ENCODE results near the gene KIAA0232. TPM values are rescaled to one million over a fixed set of nuclear protein-coding genes. Genes with fewer than 3 reads are reported as not detected.

Gene KIAA0232
- total and polyA plus RNA-seq, 2 experiments from 2014 or later: 27.4 to 28.7 TPM

GRCh38 chr4:6748286-6748685 lies 34.2 kb upstream of the KIAA0232 start:
- H3K27ac ChIP-seq: no peak overlapping the region
- peaks cover 4% of the 10 kb centered on the region for H3K4me1 ChIP-seq (ENCODE audit: low read depth)
- no peak for DNase-seq (ENCODE audit: low read depth in 1 of 2, low spot score in 1 of 2)
- no peak for TF ChIP-seq CTCF (IDR thresholded peaks at IDR 0.05; ENCODE audit: low read depth, low read length)
- H3K36me3 ChIP-seq: no peaks in the 10 kb centered on the region
- no peaks in the 10 kb centered on the region for H3K9me3 ChIP-seq (ENCODE audit: low read depth)
- H3K4me3 ChIP-seq: no peak overlapping the region
- H3K27me3 ChIP-seq: no peaks in the 10 kb centered on the region

- Histone ChIP-seq H3K4me1 (ENCODE audit: low read depth) (peaks cover 6% of the 10 kb centered on the region), H3K27me3 (no peaks in the 10 kb centered on the region)
- DNase-seq (ENCODE audit: low read depth in 1 of 2, low spot score in 1 of 2): peak in 1 of 2 donors; percentile 19
Observed at GRCh38 chr4:6749340-6750171, 33.0 kb upstream of the KIAA0232 start.

GRCh38 chr4:6750286-6751221 lies 32.0 kb upstream of the KIAA0232 start:
- no peaks in the 10 kb centered on the region for H3K27me3 ChIP-seq
- no peak for TF ChIP-seq CTCF (IDR thresholded peaks at IDR 0.05; ENCODE audit: low read depth, low read length)
- no peak for DNase-seq (ENCODE audit: low read depth in 1 of 2, low spot score in 1 of 2)
- H3K4me3 ChIP-seq: no peak overlapping the region
- peaks cover 6% of the 10 kb centered on the region for H3K4me1 ChIP-seq (ENCODE audit: low read depth)
- no peaks in the 10 kb centered on the region for H3K9me3 ChIP-seq (ENCODE audit: low read depth)
- H3K36me3 ChIP-seq: no peaks in the 10 kb centered on the region
- H3K27ac ChIP-seq: no peak overlapping the region

More at GRCh38 chr4:6749340-6750171, 33.0 kb upstream of the KIAA0232 start:
- H3K36me3 ChIP-seq: no peaks in the 10 kb centered on the region
- no peak overlapping the region for H3K27ac ChIP-seq
- no peak overlapping the region for H3K4me3 ChIP-seq
- TF ChIP-seq CTCF (IDR thresholded peaks at IDR 0.05; ENCODE audit: low read depth, low read length): no peak
- no peaks in the 10 kb centered on the region for H3K9me3 ChIP-seq (ENCODE audit: low read depth)

- no peak for TF ChIP-seq CTCF (IDR thresholded peaks at IDR 0.05; ENCODE audit: low read depth, low read length)
- no peak for DNase-seq (ENCODE audit: low read depth in 1 of 2, low spot score in 1 of 2)
Observed at GRCh38 chr4:6751611-6752485, 30.7 kb upstream of the KIAA0232 start.

GRCh38 chr4:6752486-6752829 lies 30.1 kb upstream of the KIAA0232 start:
- H3K4me1 ChIP-seq (ENCODE audit: low read depth): peaks cover 6% of the 10 kb centered on the region
- H3K4me3 ChIP-seq: no peak overlapping the region
- no peak overlapping the region for H3K27ac ChIP-seq
- H3K36me3 ChIP-seq: no peaks in the 10 kb centered on the region
- DNase-seq (ENCODE audit: low read depth in 1 of 2, low spot score in 1 of 2): no peak
- TF ChIP-seq CTCF (IDR thresholded peaks at IDR 0.05; ENCODE audit: low read depth, low read length): no peak
- no peaks in the 10 kb centered on the region for H3K27me3 ChIP-seq
- no peaks in the 10 kb centered on the region for H3K9me3 ChIP-seq (ENCODE audit: low read depth)

More at GRCh38 chr4:6751611-6752485, 30.7 kb upstream of the KIAA0232 start:
- Histone ChIP-seq H3K4me1 (ENCODE audit: low read depth) (peaks cover 6% of the 10 kb centered on the region), H3K36me3 (no peaks in the 10 kb centered on the region), H3K9me3 (ENCODE audit: low read depth) (no peaks in the 10 kb centered on the region), H3K27ac (no peak overlapping the region), H3K4me3 (no peak overlapping the region), H3K27me3 (no peaks in the 10 kb centered on the region)

All from cardiac muscle cell (in vitro differentiated cells and primary cell).